ENCODE results near the gene MGAT5.

Gene MGAT5

GRCh38 chr2:134253804-134254203, at the start of gene MGAT5:
Gene MGAT5, plus strand, starts transcription at chr2:134254072. Its CDS starts 332 bp downstream, at chr2:134254404.
- no peak for DNase-seq (ENCODE audit: low read depth)

- no peak for DNase-seq (ENCODE audit: low read depth)
Observed at GRCh38 chr2:134205087-134205486, 48.8 kb upstream of the MGAT5 start.

GRCh38 chr2:134206031-134206430, 47.8 kb upstream of the MGAT5 start:
- DNase-seq (ENCODE audit: low read depth) = no peak

- DNase-seq (ENCODE audit: low read depth) = no peak
Observed at GRCh38 chr2:134206573-134206972, 47.3 kb upstream of the MGAT5 start.

GRCh38 chr2:134207589-134208209, 46.2 kb upstream of the MGAT5 start:
- no peak for DNase-seq (ENCODE audit: low read depth)

- no peak for DNase-seq (ENCODE audit: low read depth)
Observed at GRCh38 chr2:134208825-134209224, 45.0 kb upstream of the MGAT5 start.

- no peak for DNase-seq (ENCODE audit: low read depth)
Observed at GRCh38 chr2:134212746-134213145, 41.1 kb upstream of the MGAT5 start.

- no peak for DNase-seq (ENCODE audit: low read depth)
Observed at GRCh38 chr2:134216152-134216829, 37.6 kb upstream of the MGAT5 start.

GRCh38 chr2:134217351-134217750, 36.5 kb upstream of the MGAT5 start:
- no peak for DNase-seq (ENCODE audit: low read depth)

GRCh38 chr2:134217924-134218323, 35.9 kb upstream of the MGAT5 start:
- DNase-seq (ENCODE audit: low read depth) = no peak

- DNase-seq (ENCODE audit: low read depth) = no peak
Observed at GRCh38 chr2:134218414-134218813, 35.5 kb upstream of the MGAT5 start.

GRCh38 chr2:134218930-134219658, 34.8 kb upstream of the MGAT5 start:
- DNase-seq (ENCODE audit: low read depth) = no peak

GRCh38 chr2:134220344-134220974, 33.4 kb upstream of the MGAT5 start:
- no peak for DNase-seq (ENCODE audit: low read depth)

GRCh38 chr2:134224005-134224404, 29.9 kb upstream of the MGAT5 start:
- no peak for DNase-seq (ENCODE audit: low read depth)

GRCh38 chr2:134225173-134225572, 28.7 kb upstream of the MGAT5 start:
- DNase-seq (ENCODE audit: low read depth) = no peak

GRCh38 chr2:134225841-134226240, 28.0 kb upstream of the MGAT5 start:
- DNase-seq (ENCODE audit: low read depth) = no peak

GRCh38 chr2:134226601-134227000, 27.3 kb upstream of the MGAT5 start:
- no peak for DNase-seq (ENCODE audit: low read depth)

GRCh38 chr2:134227666-134228065, 26.2 kb upstream of the MGAT5 start:
- DNase-seq (ENCODE audit: low read depth) = no peak

GRCh38 chr2:134228493-134228903, 25.4 kb upstream of the MGAT5 start:
- DNase-seq (ENCODE audit: low read depth) = no peak

- DNase-seq (ENCODE audit: low read depth) = no peak
Observed at GRCh38 chr2:134229540-134229939, 24.3 kb upstream of the MGAT5 start.

- no peak for DNase-seq (ENCODE audit: low read depth)
Observed at GRCh38 chr2:134230885-134231284, 23.0 kb upstream of the MGAT5 start.

- no peak for DNase-seq (ENCODE audit: low read depth)
Observed at GRCh38 chr2:134231301-134231964, 22.4 kb upstream of the MGAT5 start.

Measured in CMK (cell line).